H9 (cell line): ENCODE results near the gene ITIH5. TPM values are rescaled to one million over a fixed set of nuclear protein-coding genes. Genes with fewer than 3 reads are reported as not detected.

Experiments used
- DNase-seq: peaks from one replicate; pipeline ENCODE4 v3.0.0-alpha.2; 2017
- H2AFZ ChIP-seq: one replicate; pipeline ENCODE4 v1.6.1; 2013; ENCODE audit warnings: mild to moderate bottlenecking, low read length, control low read depth, moderate library complexity
- H2AK5ac ChIP-seq: 2 replicates; pipeline ENCODE4 v1.6.1; 2013; ENCODE audit warnings: low read length, control low read depth, mixed read lengths; ENCODE audit not compliant: insufficient read length
- H2BK120ac ChIP-seq: one replicate; pipeline ENCODE4 v1.6.1; 2013; ENCODE audit warnings: low read depth, mild to moderate bottlenecking, low read length, control low read depth, inconsistent platforms; ENCODE audit not compliant: poor library complexity, severe bottlenecking
- H2BK12ac ChIP-seq: 2 replicates; pipeline ENCODE4 v1.6.1; 2013; ENCODE audit warnings: low read length, control low read depth, mixed read lengths, low read depth; ENCODE audit not compliant: insufficient read length
- H2BK15ac ChIP-seq: 2 replicates; pipeline ENCODE4 v1.6.1; 2013; ENCODE audit warnings: low read depth, low read length, control low read depth
- H2BK20ac ChIP-seq: one replicate; pipeline ENCODE4 v1.6.1; 2013; ENCODE audit warnings: low read depth, mild to moderate bottlenecking, low read length, control low read depth, inconsistent platforms; ENCODE audit not compliant: poor library complexity, severe bottlenecking
- H2BK5ac ChIP-seq: 2 replicates; pipeline ENCODE4 v1.6.1; 2013; ENCODE audit warnings: low read length, control low read depth, mixed read lengths; ENCODE audit not compliant: insufficient read length
- H3K14ac ChIP-seq: 2 replicates; pipeline ENCODE4 v1.6.1; 2013; ENCODE audit warnings: low read length, control low read depth; ENCODE audit not compliant: insufficient read depth
- H3K18ac ChIP-seq: 2 replicates; pipeline ENCODE4 v1.6.1; 2013; ENCODE audit warnings: low read depth, mild to moderate bottlenecking, mixed read lengths, low read length, control low read depth; ENCODE audit not compliant: insufficient read length
- H3K23ac ChIP-seq: 2 replicates; pipeline ENCODE4 v1.6.1; 2013; ENCODE audit warnings: low read length, control low read depth, mixed read lengths, low read depth; ENCODE audit not compliant: insufficient read length
- H3K23me2 ChIP-seq: 2 replicates; pipeline ENCODE4 v1.6.1; 2013; ENCODE audit warnings: low read depth, mild to moderate bottlenecking, mixed read lengths, low read length, control low read depth; ENCODE audit not compliant: insufficient read length, poor library complexity, severe bottlenecking
- H3K27ac ChIP-seq: 2 replicates; pipeline ENCODE4 v1.5.1; 2013; ENCODE audit warnings: low read length, control low read depth, mixed read lengths, low read depth; ENCODE audit not compliant: insufficient read length
- H3K27me3 ChIP-seq: 2 replicates; pipeline ENCODE4 v1.6.1; 2013; ENCODE audit warnings: low read length, control low read depth, inconsistent platforms; ENCODE audit not compliant: insufficient read depth
- H3K4ac ChIP-seq: 2 replicates; pipeline ENCODE4 v1.6.1; 2013; ENCODE audit warnings: low read depth, mild to moderate bottlenecking, control low read depth, inconsistent platforms, low read length, moderate library complexity
- H3K4me1 ChIP-seq: 2 replicates; pipeline ENCODE4 v1.6.1; 2013; ENCODE audit warnings: low read length, control low read depth, inconsistent platforms; ENCODE audit not compliant: insufficient read depth
- H3K4me2 ChIP-seq: 2 replicates; pipeline ENCODE4 v1.6.1; 2013; ENCODE audit warnings: low read length, control low read depth, mixed read lengths; ENCODE audit not compliant: insufficient read length, insufficient read depth
- H3K56ac ChIP-seq: 2 replicates; pipeline ENCODE4 v1.6.1; 2013; ENCODE audit warnings: low read depth, mild to moderate bottlenecking, mixed read lengths, low read length, control low read depth; ENCODE audit not compliant: insufficient read length
- H3K79me1 ChIP-seq: 2 replicates; pipeline ENCODE4 v1.6.1; 2013; ENCODE audit warnings: low read depth, mild to moderate bottlenecking, moderate library complexity, low read length, control low read depth, inconsistent platforms; ENCODE audit not compliant: insufficient read depth, poor library complexity, severe bottlenecking
- H3K79me2 ChIP-seq: 2 replicates; pipeline ENCODE4 v1.6.1; 2013; ENCODE audit warnings: low read length, control low read depth, inconsistent platforms; ENCODE audit not compliant: insufficient read depth
- H3K9ac ChIP-seq: 2 replicates; pipeline ENCODE4 v1.6.1; 2013; ENCODE audit warnings: low read length, control low read depth, mixed read lengths; ENCODE audit not compliant: insufficient read length; ENCODE audit errors: extremely low read depth
- H3K9me3 ChIP-seq: one replicate; pipeline ENCODE4 v1.6.1; 2013; ENCODE audit warnings: low read depth, low read length, inconsistent platforms; ENCODE audit not compliant: control insufficient read depth
- H3T11ph ChIP-seq: one replicate; pipeline ENCODE4 v1.6.1; 2013; ENCODE audit warnings: mild to moderate bottlenecking, low read length, control low read depth, inconsistent platforms
- H4K20me1 ChIP-seq: one replicate; pipeline ENCODE4 v1.6.1; 2013; ENCODE audit not compliant: control insufficient read depth, insufficient read length, insufficient read depth
- H4K5ac ChIP-seq: 2 replicates; pipeline ENCODE4 v1.6.1; 2013; ENCODE audit warnings: low read depth, mild to moderate bottlenecking, mixed read lengths, low read length, control low read depth; ENCODE audit not compliant: insufficient read length
- H4K8ac ChIP-seq: replicated peaks from 2 replicates; pipeline ENCODE4 v1.6.1; 2013; ENCODE audit warnings: low read length, control low read depth, mixed read lengths, low read depth; ENCODE audit not compliant: insufficient read length
- H4K91ac ChIP-seq: 2 replicates; pipeline ENCODE4 v1.6.1; 2013; ENCODE audit warnings: low read depth, mild to moderate bottlenecking, moderate library complexity, mixed read lengths, low read length, control low read depth; ENCODE audit not compliant: insufficient read length
- H3K27ac Mint-ChIP-seq, 3 experiments: 2 replicates in 2 of 3; 3 replicates in 1 of 3; pipeline ENCODE4 v1.8.0; 2020 to 2021; ENCODE audit warnings: mixed read lengths in 3 of 3, mild to moderate bottlenecking in 1 of 3, moderate library complexity in 1 of 3
- H3K27me3 Mint-ChIP-seq: 2 replicates; pipeline ENCODE4 v1.8.0; 2021; ENCODE audit warnings: low read depth, mild to moderate bottlenecking, moderate library complexity, mixed read lengths
- H3K36me3 Mint-ChIP-seq, 3 experiments: 2 replicates in 2 of 3; 3 replicates in 1 of 3; pipeline ENCODE4 v1.8.0; 2020 to 2021; ENCODE audit warnings: low read depth in 3 of 3, mixed read lengths in 3 of 3; ENCODE audit not compliant: insufficient read depth in 1 of 3
- H3K4me1 Mint-ChIP-seq, 2 experiments: 2 replicates each; pipeline ENCODE4 v1.8.0; 2020; ENCODE audit warnings: mixed read lengths in 2 of 2
- H3K4me3 Mint-ChIP-seq, 2 experiments: 2 replicates in 1 of 2; 3 replicates in 1 of 2; pipeline ENCODE4 v1.8.0; 2020 to 2021; ENCODE audit warnings: mild to moderate bottlenecking in 2 of 2, mixed read lengths in 2 of 2, moderate library complexity in 1 of 2
- H3K9me3 Mint-ChIP-seq, 2 experiments: 2 replicates in 1 of 2; 3 replicates in 1 of 2; pipeline ENCODE4 v1.8.0; 2020; ENCODE audit warnings: mild to moderate bottlenecking in 2 of 2, mixed read lengths in 2 of 2, moderate library complexity in 1 of 2
- CTCF ChIP-seq: fragments of 200-600 bp; sonication (generic); conservative IDR thresholded peaks from 3 replicates; pipeline ENCODE4 v1.8.0; 2021; ENCODE audit warnings: antibody characterized with exemption, mild to moderate bottlenecking
- WGBS: extraction: QIAGEN DNeasy Blood & Tissue Kit; methylation state at CpG from one replicate; pipeline ENCODE4 v1.1.7; 2013; ENCODE audit warnings: missing lambda C conversion rate, low lambda C conversion rate, mixed read lengths; ENCODE audit not compliant: insufficient read length; ENCODE audit errors: extremely low coverage; 5-methylcytosine and 5-hydroxymethylcytosine counted together
- total RNA-seq: library from RNA; stranded (reverse); gene quantifications from 2 replicates; pipeline ENCODE4 v1.2.1, GENCODE V29; 2021

Gene ITIH5
- total RNA-seq, 1 experiment from 2014 or later: 1.3 TPM

DNA sequence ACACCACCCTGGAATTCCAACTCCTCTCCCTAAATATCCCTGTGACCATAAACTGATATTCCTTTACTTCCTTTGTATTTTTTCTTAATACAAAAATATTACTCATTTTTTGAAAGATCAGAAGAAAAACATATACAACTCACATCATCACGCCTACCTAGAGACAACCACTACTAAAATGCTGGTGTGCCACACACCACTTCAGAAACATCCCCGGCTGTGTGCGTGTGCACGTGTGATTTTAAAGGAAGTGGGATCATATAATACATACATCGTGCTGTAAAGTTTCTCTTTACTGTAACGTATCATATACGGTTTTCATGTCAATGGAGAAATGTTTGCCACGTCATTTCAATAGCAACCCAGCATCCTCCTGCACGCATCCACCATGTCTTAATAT lies 76.5 kb downstream of the ITIH5 start:
- Histone ChIP-seq H4K5ac (no peak overlapping the region), H4K91ac (no peak overlapping the region), H2AFZ (no peak overlapping the region), H3K56ac (no peak overlapping the region), H3K14ac (no peak overlapping the region), H4K20me1 (no peaks in the 10 kb centered on the region), H3K4ac (no peak overlapping the region), H3K79me2 (no peaks in the 10 kb centered on the region), H2BK12ac (no peak overlapping the region), H3K23me2 (no peaks in the 10 kb centered on the region), H2BK120ac (no peak overlapping the region), H3K18ac (no peak overlapping the region), H3K4me1 (no peaks in the 10 kb centered on the region), H3K27ac (no peak overlapping the region), H2BK5ac (no peak overlapping the region), H3K79me1 (no peaks in the 10 kb centered on the region), H3T11ph (no peak overlapping the region), H4K8ac (no peak overlapping the region), H3K9me3 (no peaks in the 10 kb centered on the region), H3K27me3 (no peaks in the 10 kb centered on the region), H3K4me2 (no peak overlapping the region), H2AK5ac (no peak overlapping the region), H2BK20ac (no peak overlapping the region), H3K23ac (no peak overlapping the region), H2BK15ac (no peak overlapping the region), H3K9ac (no peak overlapping the region)
- Mint-ChIP-seq H3K27ac (no peak overlapping the region), H3K9me3 (no peaks in the 10 kb centered on the region), H3K4me3 (no peak overlapping the region), H3K4me1 (no peaks in the 10 kb centered on the region; a peak in 1 of 4 replicates), H3K36me3 (no peaks in the 10 kb centered on the region), H3K27me3 (peaks cover 2% of the 10 kb centered on the region; the same call in 1 of the 2 replicates)
- no peak for TF ChIP-seq CTCF
- no peak for DNase-seq
- no CpG with 5 or more reads among the region's 9 CpGs for WGBS
